HCT116 (cell line): ENCODE results near the gene DIPK1B. TPM values are rescaled to one million over a fixed set of nuclear protein-coding genes. Genes with fewer than 3 reads are reported as not detected.

ENCODE experiments used
- ATAC-seq: fragments of 200-7000 bp; cut with Tn5 transposase; 2 replicates; pipeline ENCODE4 v1.9.1; 2020; ENCODE audit warnings: mild to moderate bottlenecking, moderate library complexity
- BruUV-seq: library from RNA; stranded (reverse); fragments of 400-500 nt; replicated peaks from 2 replicates; lab custom pipeline; 2021; lab: Mats Ljungman, UMichigan
- CTCF ChIA-PET: fragments of 300-600 bp; sonication (Branson Sonifier 250); formaldehyde crosslinking; loops from one replicate; lab custom pipeline; 2021; ENCODE audit warnings: antibody characterized with exemption; lab: Charles Lee
- POLR2A ChIA-PET: fragments of 300-600, 350-600 bp; sonication (Branson Sonifier 250); formaldehyde crosslinking; loops from one replicate; lab custom pipeline; 2021; ENCODE audit warnings: antibody characterized with exemption; lab: Charles Lee
- RAD21 ChIA-PET, 2 experiments: fragments of 300-600 bp; sonication (Branson Sonifier 250); formaldehyde crosslinking; loops; one replicate each; lab custom pipeline; 2023; ENCODE audit warnings: low total read pairs in 2 of 2; ENCODE audit not compliant: uncharacterized antibody in 2 of 2, unreplicated experiment in 2 of 2, low non-redundant PET in 1 of 2; lab: Charles Lee
- DNase-seq: peaks from one replicate; pipeline ENCODE4 v3.0.0-alpha.2; 2010; ENCODE audit warnings: low read depth, low spot score
- H2AFZ ChIP-seq: fragments of 200-600 bp; shearing (Covaris generic), sonication (generic); 2 replicates; pipeline ENCODE4 v1.6.1; 2017; ENCODE audit warnings: low read depth, mixed run types, mixed read lengths, antibody characterized with exemption, low read length; ENCODE audit not compliant: poor library complexity, severe bottlenecking
- H3K27ac ChIP-seq: 2 replicates; pipeline ENCODE4 v1.5.1; 2012; ENCODE audit warnings: low read depth, low read length
- H3K27me3 ChIP-seq: fragments of 200-600 bp; sonication (generic); 2 replicates; pipeline ENCODE4 v1.6.1; 2016; ENCODE audit warnings: mixed run types, low read length, mixed read lengths; ENCODE audit not compliant: insufficient read depth
- H3K36me3 ChIP-seq, 2 experiments: fragments of 200-500 bp in 1 of 2; fragments of 200-600 bp in 1 of 2; sonication (Bioruptor generic) in 1 of 2; sonication (generic) in 1 of 2; 2 replicates each; pipeline versions ENCODE4 v1.5.1 to v1.6.1; 2014 to 2016; ENCODE audit warnings: low read length in 2 of 2, inconsistent platforms in 1 of 2, mixed read lengths in 1 of 2, mixed run types in 1 of 2; ENCODE audit not compliant: insufficient read depth in 2 of 2, control insufficient read depth in 1 of 2
- H3K4me1 ChIP-seq, 2 experiments: fragments of 200-600 bp in 1 of 2; sonication (generic) in 1 of 2; 2 replicates each; pipeline versions ENCODE4 v1.5.1 to v1.6.1; 2012 to 2017; ENCODE audit warnings: low read length in 2 of 2, inconsistent platforms in 1 of 2, mild to moderate bottlenecking in 1 of 2, mixed read lengths in 1 of 2, mixed run types in 1 of 2, moderate library complexity in 1 of 2; ENCODE audit not compliant: insufficient read depth in 2 of 2, control insufficient read depth in 1 of 2
- H3K4me2 ChIP-seq: fragments of 200-600 bp; sonication (generic); 2 replicates; pipeline ENCODE4 v1.6.1; 2017; ENCODE audit warnings: mixed run types, low read length, mixed read lengths
- H3K4me3 ChIP-seq, 2 experiments: fragments of 200-600 bp in 1 of 2; sonication (generic) in 1 of 2; replicated peaks in 1 of 2; 2 replicates each; pipeline ENCODE4 v1.5.1; 2011 to 2016; ENCODE audit warnings: low read length in 2 of 2, control low read depth in 1 of 2, low read depth in 1 of 2, mild to moderate bottlenecking in 1 of 2, mixed read lengths in 1 of 2, mixed run types in 1 of 2
- H3K79me2 ChIP-seq: fragments of 200-600 bp; sonication (generic); 2 replicates; pipeline ENCODE4 v1.6.1; 2017; ENCODE audit warnings: mild to moderate bottlenecking, mixed run types, low read length, moderate library complexity, mixed read lengths; ENCODE audit not compliant: insufficient read depth
- H3K9ac ChIP-seq: fragments of 200-600 bp; sonication (generic); 2 replicates; pipeline ENCODE4 v1.6.1; 2016; ENCODE audit warnings: low read length, mixed read lengths
- H3K9me2 ChIP-seq: fragments of 200-600 bp; sonication (generic), shearing (Covaris generic); 2 replicates; pipeline ENCODE4 v1.6.1; 2017; ENCODE audit warnings: mixed run types, mild to moderate bottlenecking, moderate library complexity; ENCODE audit not compliant: insufficient read depth
- H3K9me3 ChIP-seq, 2 experiments: fragments of 200-500 bp in 1 of 2; fragments of 200-600 bp in 1 of 2; sonication (Bioruptor generic) in 1 of 2; sonication (generic) in 1 of 2; 2 replicates each; pipeline ENCODE4 v1.6.1; 2014 to 2017; ENCODE audit warnings: low read length in 2 of 2, mixed read lengths in 2 of 2, inconsistent platforms in 1 of 2, low read depth in 1 of 2, mild to moderate bottlenecking in 1 of 2, mixed run types in 1 of 2, moderate library complexity in 1 of 2; ENCODE audit not compliant: control insufficient read depth in 1 of 2, insufficient read depth in 1 of 2
- H4K20me1 ChIP-seq: fragments of 200-600 bp; sonication (generic), shearing (Covaris generic); 2 replicates; pipeline ENCODE4 v1.6.1; 2017; ENCODE audit warnings: mixed run types, mild to moderate bottlenecking, moderate library complexity; ENCODE audit not compliant: insufficient read depth
- CBX3 ChIP-seq: IDR thresholded peaks from 2 replicates; pipeline ENCODE4 v1.6.1; 2012; ENCODE audit warnings: low read depth
- CEBPB ChIP-seq: IDR thresholded peaks from 2 replicates; pipeline ENCODE4 v1.6.1; 2012; ENCODE audit warnings: low read depth
- EGR1 ChIP-seq: IDR thresholded peaks from 2 replicates; pipeline ENCODE4 v1.6.1; 2012; ENCODE audit warnings: low read depth
- EZH2phosphoT487 ChIP-seq: fragments of 200-600 bp; IDR thresholded peaks from 2 replicates; pipeline ENCODE4 v1.6.1; 2018; ENCODE audit warnings: antibody characterized with exemption, borderline replicate concordance
- FOSL1 ChIP-seq: IDR thresholded peaks from 2 replicates; pipeline ENCODE4 v1.6.1; 2012; ENCODE audit warnings: low read depth
- JUND ChIP-seq: IDR thresholded peaks from 2 replicates; pipeline ENCODE4 v1.6.1; 2012
- POLR2AphosphoS5 ChIP-seq: IDR thresholded peaks from 2 replicates; pipeline ENCODE4 v1.6.1; 2011; ENCODE audit warnings: mild to moderate bottlenecking, low read depth, low read length, moderate library complexity
- RAD21 ChIP-seq: IDR thresholded peaks from 2 replicates; pipeline ENCODE4 v1.6.1; 2012; ENCODE audit warnings: low read depth, mild to moderate bottlenecking
- SIN3A ChIP-seq: IDR thresholded peaks from 2 replicates; pipeline ENCODE4 v1.6.1; 2012; ENCODE audit warnings: low read depth
- SP1 ChIP-seq: IDR thresholded peaks from 2 replicates; pipeline ENCODE4 v1.6.1; 2012; ENCODE audit warnings: low read depth
- SRF ChIP-seq: IDR thresholded peaks from 2 replicates; pipeline ENCODE4 v1.6.1; 2012; ENCODE audit warnings: low read depth
- TCF7L2 ChIP-seq: IDR thresholded peaks from 2 replicates; pipeline ENCODE4 v1.7.0; 2011; ENCODE audit warnings: borderline replicate concordance, inconsistent platforms; ENCODE audit not compliant: insufficient read depth, insufficient read length; ENCODE audit errors: extremely low read depth
- intact Hi-C: fragments of 100-400 bp; cut with micrococcal nuclease; formaldehyde crosslinking; loops from 2 replicates; pipeline ENCODE4 v1.10.0; 2022
- total RNA-seq: library from RNA; stranded (reverse); gene quantifications from one replicate; pipeline ENCODE4 v1.2.1, GENCODE V29; 2021; ENCODE audit not compliant: unreplicated experiment
- TF ChIP-seq, protein P1 (sequence below): IDR thresholded peaks from 2 replicates; pipeline ENCODE4 v1.6.1; 2012; ENCODE audit warnings: low read depth
- TF ChIP-seq, protein P2 (sequence below): IDR thresholded peaks from 2 replicates; pipeline ENCODE4 v1.6.1; 2012
- TF ChIP-seq, protein P3 (sequence below): IDR thresholded peaks from 2 replicates; pipeline ENCODE4 v1.6.1; 2012

DIPK1B gene
- total RNA-seq, 1 experiment from 2014 or later = 15.6 TPM

DNA sequence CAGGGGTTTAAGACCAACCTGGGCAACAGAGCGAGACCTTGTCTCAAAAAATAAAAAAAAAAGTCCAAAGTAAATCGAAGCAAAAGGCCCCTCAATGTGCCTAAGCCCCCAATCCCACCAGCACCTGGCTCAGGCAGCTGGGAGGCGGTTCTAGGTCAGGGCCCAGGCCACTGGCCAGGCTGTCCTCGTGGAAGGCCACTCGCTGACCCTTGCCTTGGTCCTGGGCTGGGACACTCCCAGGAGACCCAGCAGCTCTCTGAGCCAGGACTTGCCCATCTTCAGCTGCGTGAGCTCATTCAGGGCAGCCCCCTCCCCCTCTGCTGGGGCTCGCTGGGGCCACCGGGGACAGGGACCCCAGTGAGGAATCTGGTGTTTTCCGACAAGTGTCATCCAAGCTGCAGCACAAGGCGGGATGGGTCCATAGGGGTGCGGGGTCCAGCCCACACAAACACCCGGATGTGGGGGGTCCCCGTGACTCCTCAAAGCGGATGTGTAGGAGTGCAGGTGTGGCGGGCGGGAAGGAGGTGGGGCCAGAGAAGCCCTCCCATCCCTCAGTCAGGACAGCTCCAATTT, 29.1 kb upstream of the DIPK1B start (continued):
- TF ChIP-seq TCF7L2 (no peak), CEBPB (no peak), FOSL1 (no peak)

DNA sequence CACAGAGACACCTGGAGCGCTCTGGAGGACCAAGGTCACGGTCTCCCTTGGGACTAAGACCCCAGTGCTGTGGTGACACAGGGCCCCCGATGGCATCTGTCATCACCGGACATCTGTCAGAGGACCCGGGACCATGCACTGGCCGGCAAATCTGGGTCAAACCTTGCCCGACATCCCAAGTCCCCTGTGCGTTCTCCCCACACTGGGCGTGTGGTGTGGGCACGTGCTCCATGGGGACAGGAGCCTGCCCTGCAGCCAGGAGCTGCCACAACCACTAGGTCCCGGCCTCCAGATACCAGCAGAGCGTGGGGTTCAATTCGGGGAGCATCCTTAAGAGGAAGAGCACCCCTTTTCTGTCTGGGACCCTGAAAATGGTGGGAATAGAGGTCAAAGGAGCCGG, 28.6 kb upstream of the DIPK1B start:
- H3K9me2 ChIP-seq = no peaks in the 10 kb centered on the region
- no TSS peak for BruUV-seq
- H3K27ac ChIP-seq = no peak overlapping the region
- no peak overlapping the region for H3K4me3 ChIP-seq
- no peaks in the 10 kb centered on the region for H3K27me3 ChIP-seq
- no peaks in the 10 kb centered on the region for H3K36me3 ChIP-seq
- ChIA-PET CTCF (no interaction called here), POLR2A (interaction anchor here (0.6 kb wide), 1 partner anchor 8 kb away, joined by 3 read pairs; no protein-coding TSS in a partner anchor), RAD21 (no interaction called here)
- TF ChIP-seq EGR1 = no peak
- no peak overlapping the region for H3K9ac ChIP-seq
- H3K79me2 ChIP-seq = peaks cover 51% of the 10 kb centered on the region
- intact Hi-C loops = no loop called here
- no peak overlapping the region for H2AFZ ChIP-seq
- peaks cover 19 to 28% of the 10 kb centered on the region in 2 experiments for H3K4me1 ChIP-seq
- no peaks in the 10 kb centered on the region for H3K9me3 ChIP-seq
- no peaks in the 10 kb centered on the region for H4K20me1 ChIP-seq
- no peak for ATAC-seq
- H3K4me2 ChIP-seq = no peak overlapping the region
- DNase-seq = no peak

DNA sequence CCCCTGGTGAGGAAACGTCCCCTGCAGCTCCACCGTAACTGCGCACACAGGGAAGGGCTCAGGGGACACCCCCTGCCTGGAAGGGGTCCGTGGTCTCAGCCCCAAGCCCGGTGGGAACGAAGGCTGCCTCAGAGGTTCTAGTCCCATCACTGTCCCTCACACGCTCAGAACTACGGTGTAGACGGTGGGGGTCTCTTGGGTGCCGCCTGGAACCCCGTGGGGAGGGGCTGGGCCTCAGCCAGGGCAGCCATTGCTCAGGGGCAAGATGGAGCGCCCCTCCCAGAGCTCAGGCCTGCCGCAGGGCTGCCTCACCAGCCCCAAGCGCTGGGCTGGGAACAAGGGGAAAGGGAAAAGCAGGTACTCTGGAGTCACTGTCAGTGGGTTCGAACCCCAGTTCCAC, 28.0 kb upstream of the DIPK1B start:
- intact Hi-C loops = no loop called here
- H3K36me3 ChIP-seq = no peaks in the 10 kb centered on the region
- H3K9ac ChIP-seq = no peak overlapping the region
- H3K9me3 ChIP-seq = no peaks in the 10 kb centered on the region
- H2AFZ ChIP-seq = no peak overlapping the region
- H3K79me2 ChIP-seq = peaks cover 47% of the 10 kb centered on the region
- ATAC-seq (no peak), DNase-seq (no peak)
- peaks cover 19 to 28% of the 10 kb centered on the region in 2 experiments for H3K4me1 ChIP-seq
- H4K20me1 ChIP-seq = no peaks in the 10 kb centered on the region
- no peaks in the 10 kb centered on the region for H3K9me2 ChIP-seq
- RAD21 ChIA-PET = no interaction called here
- no TSS peak for BruUV-seq
- POLR2A ChIA-PET = interaction anchor here (0.6 kb wide), 1 partner anchor 8 kb away, joined by 3 read pairs; no protein-coding TSS in a partner anchor
- CTCF ChIA-PET = no interaction called here
- H3K4me2 ChIP-seq = no peak overlapping the region
- no peak overlapping the region for H3K27ac ChIP-seq
- no peak overlapping the region for H3K4me3 ChIP-seq
- H3K27me3 ChIP-seq = no peaks in the 10 kb centered on the region
- TF ChIP-seq SRF (no peak), RAD21 (no peak), POLR2AphosphoS5 (no peak), CBX3 (no peak), SP1 (no peak), SIN3A (no peak), JUND (no peak), EZH2phosphoT487 (no peak)
- TF ChIP-seq, protein P1, sequence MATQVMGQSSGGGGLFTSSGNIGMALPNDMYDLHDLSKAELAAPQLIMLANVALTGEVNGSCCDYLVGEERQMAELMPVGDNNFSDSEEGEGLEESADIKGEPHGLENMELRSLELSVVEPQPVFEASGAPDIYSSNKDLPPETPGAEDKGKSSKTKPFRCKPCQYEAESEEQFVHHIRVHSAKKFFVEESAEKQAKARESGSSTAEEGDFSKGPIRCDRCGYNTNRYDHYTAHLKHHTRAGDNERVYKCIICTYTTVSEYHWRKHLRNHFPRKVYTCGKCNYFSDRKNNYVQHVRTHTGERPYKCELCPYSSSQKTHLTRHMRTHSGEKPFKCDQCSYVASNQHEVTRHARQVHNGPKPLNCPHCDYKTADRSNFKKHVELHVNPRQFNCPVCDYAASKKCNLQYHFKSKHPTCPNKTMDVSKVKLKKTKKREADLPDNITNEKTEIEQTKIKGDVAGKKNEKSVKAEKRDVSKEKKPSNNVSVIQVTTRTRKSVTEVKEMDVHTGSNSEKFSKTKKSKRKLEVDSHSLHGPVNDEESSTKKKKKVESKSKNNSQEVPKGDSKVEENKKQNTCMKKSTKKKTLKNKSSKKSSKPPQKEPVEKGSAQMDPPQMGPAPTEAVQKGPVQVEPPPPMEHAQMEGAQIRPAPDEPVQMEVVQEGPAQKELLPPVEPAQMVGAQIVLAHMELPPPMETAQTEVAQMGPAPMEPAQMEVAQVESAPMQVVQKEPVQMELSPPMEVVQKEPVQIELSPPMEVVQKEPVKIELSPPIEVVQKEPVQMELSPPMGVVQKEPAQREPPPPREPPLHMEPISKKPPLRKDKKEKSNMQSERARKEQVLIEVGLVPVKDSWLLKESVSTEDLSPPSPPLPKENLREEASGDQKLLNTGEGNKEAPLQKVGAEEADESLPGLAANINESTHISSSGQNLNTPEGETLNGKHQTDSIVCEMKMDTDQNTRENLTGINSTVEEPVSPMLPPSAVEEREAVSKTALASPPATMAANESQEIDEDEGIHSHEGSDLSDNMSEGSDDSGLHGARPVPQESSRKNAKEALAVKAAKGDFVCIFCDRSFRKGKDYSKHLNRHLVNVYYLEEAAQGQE = no peak
- TF ChIP-seq, protein P2, sequence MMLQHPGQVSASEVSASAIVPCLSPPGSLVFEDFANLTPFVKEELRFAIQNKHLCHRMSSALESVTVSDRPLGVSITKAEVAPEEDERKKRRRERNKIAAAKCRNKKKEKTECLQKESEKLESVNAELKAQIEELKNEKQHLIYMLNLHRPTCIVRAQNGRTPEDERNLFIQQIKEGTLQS = no peak
- TF ChIP-seq, protein P3, sequence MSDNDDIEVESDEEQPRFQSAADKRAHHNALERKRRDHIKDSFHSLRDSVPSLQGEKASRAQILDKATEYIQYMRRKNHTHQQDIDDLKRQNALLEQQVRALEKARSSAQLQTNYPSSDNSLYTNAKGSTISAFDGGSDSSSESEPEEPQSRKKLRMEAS = no peak
